Stomach smooth muscle (tissue), 2 donors: ENCODE data around the gene RENBP.

ENCODE experiments used
- H3K27ac ChIP-seq: one replicate; pipeline ENCODE4 v1.7.0; 2013; ENCODE audit warnings: mild to moderate bottlenecking, low read length, inconsistent platforms
- H3K27me3 ChIP-seq, 2 donors: one replicate each; pipeline ENCODE4 v1.7.0; 2013; ENCODE audit warnings: low read length in 2 of 2; ENCODE audit not compliant: insufficient read depth in 2 of 2, control insufficient read depth in 1 of 2
- H3K36me3 ChIP-seq, 2 donors: one replicate each; pipeline ENCODE4 v1.7.0; 2013; ENCODE audit warnings: low read length in 2 of 2; ENCODE audit not compliant: control insufficient read depth in 2 of 2, insufficient read depth in 2 of 2
- H3K4me1 ChIP-seq: one replicate; pipeline ENCODE4 v1.7.0; 2013; ENCODE audit warnings: low read length; ENCODE audit not compliant: control insufficient read depth, insufficient read depth
- H3K4me3 ChIP-seq, 2 donors: one replicate each; pipeline ENCODE4 v1.7.0; 2013; ENCODE audit warnings: low read length in 2 of 2
- H3K9ac ChIP-seq, 2 donors: one replicate each; pipeline ENCODE4 v1.7.0; 2013; ENCODE audit warnings: low read length in 2 of 2, mild to moderate bottlenecking in 1 of 2
- H3K9me3 ChIP-seq, 2 donors: one replicate each; pipeline ENCODE4 v1.7.0; 2013; ENCODE audit warnings: low read length in 2 of 2; ENCODE audit not compliant: control insufficient read depth in 2 of 2
- donor health status: healthy.
- donor health status: Pancreatic carcinoma.

RENBP gene

GRCh38 chrX:153953342-153953830 is 8.9 kb upstream of the RENBP start:
- Histone ChIP-seq H3K9ac (peak overlapping the region; percentile 78 to 87), H3K36me3 (peaks cover 17 to 28% of the 10 kb centered on the region in 2 donors), H3K27ac (peak overlapping the region; percentile 95), H3K4me3 (peak overlapping the region; percentile 43 to 67), H3K27me3 (no peaks in the 10 kb centered on the region), H3K9me3 (no peaks in the 10 kb centered on the region), H3K4me1 (peaks cover 67% of the 10 kb centered on the region)

GRCh38 chrX:153952373-153953026 is 8.1 kb upstream of the RENBP start:
- H3K9me3 ChIP-seq = no peaks in the 10 kb centered on the region
- H3K27me3 ChIP-seq = no peaks in the 10 kb centered on the region
- H3K36me3 ChIP-seq = peaks cover 15 to 19% of the 10 kb centered on the region in 2 donors
- peak overlapping the region; percentile 95 for H3K27ac ChIP-seq
- peak overlapping the region; percentile 60 to 65 for H3K9ac ChIP-seq
- peaks cover 73% of the 10 kb centered on the region for H3K4me1 ChIP-seq
- no peak overlapping the region for H3K4me3 ChIP-seq

- H3K9me3 ChIP-seq = no peaks in the 10 kb centered on the region
- no peak overlapping the region for H3K4me3 ChIP-seq
- peaks cover 69% of the 10 kb centered on the region for H3K4me1 ChIP-seq
- H3K27me3 ChIP-seq = peaks cover 0 to 2% of the 10 kb centered on the region in 2 donors
- peaks cover 12 to 19% of the 10 kb centered on the region in 2 donors for H3K36me3 ChIP-seq
- H3K9ac ChIP-seq = peak overlapping the region; percentile 29 to 65
- peak overlapping the region; percentile 95 for H3K27ac ChIP-seq
Observed at GRCh38 chrX:153951683-153952372, 7.4 kb upstream of the RENBP start.

- no peaks in the 10 kb centered on the region for H3K9me3 ChIP-seq
- H3K36me3 ChIP-seq = peaks cover 7 to 13% of the 10 kb centered on the region in 2 donors
- peaks cover 0 to 6% of the 10 kb centered on the region in 2 donors for H3K27me3 ChIP-seq
- no peak overlapping the region for H3K4me3 ChIP-seq
- peak overlapping the region; percentile 95 for H3K27ac ChIP-seq
- no peak overlapping the region for H3K9ac ChIP-seq
- H3K4me1 ChIP-seq = peaks cover 63% of the 10 kb centered on the region
Observed at GRCh38 chrX:153950127-153950526, 5.7 kb upstream of the RENBP start.

- peaks cover 60% of the 10 kb centered on the region for H3K4me1 ChIP-seq
- H3K36me3 ChIP-seq = peaks cover 7 to 13% of the 10 kb centered on the region in 2 donors
- peak overlapping the region in 1 of 2 donors; percentile 3 for H3K4me3 ChIP-seq
- peak overlapping the region; percentile 95 for H3K27ac ChIP-seq
- H3K27me3 ChIP-seq = peaks cover 0 to 6% of the 10 kb centered on the region in 2 donors
- H3K9me3 ChIP-seq = no peaks in the 10 kb centered on the region
- no peak overlapping the region for H3K9ac ChIP-seq
Observed at GRCh38 chrX:153948847-153949805, 4.7 kb upstream of the RENBP start.

GRCh38 chrX:153948002-153948466 is 3.6 kb upstream of the RENBP start:
- no peaks in the 10 kb centered on the region for H3K9me3 ChIP-seq
- H3K27ac ChIP-seq = peak overlapping the region; percentile 85
- peak overlapping the region in 1 of 2 donors; percentile 29 for H3K9ac ChIP-seq
- peaks cover 7 to 13% of the 10 kb centered on the region in 2 donors for H3K36me3 ChIP-seq
- H3K4me3 ChIP-seq = peak overlapping the region in 1 of 2 donors; percentile 29
- H3K27me3 ChIP-seq = peaks cover 0 to 7% of the 10 kb centered on the region in 2 donors
- H3K4me1 ChIP-seq = peaks cover 57% of the 10 kb centered on the region

- Histone ChIP-seq H3K9ac (peak overlapping the region in 1 of 2 donors; percentile 27), H3K4me3 (no peak overlapping the region), H3K4me1 (peaks cover 49% of the 10 kb centered on the region), H3K27me3 (peaks cover 0 to 7% of the 10 kb centered on the region in 2 donors), H3K36me3 (peaks cover 7 to 11% of the 10 kb centered on the region in 2 donors), H3K27ac (peak overlapping the region; percentile 85), H3K9me3 (no peaks in the 10 kb centered on the region)
Observed at GRCh38 chrX:153947009-153947769, 2.7 kb upstream of the RENBP start.

GRCh38 chrX:153945956-153946943 is 1.8 kb upstream of the RENBP start:
- no peak overlapping the region for H3K4me3 ChIP-seq
- no peak overlapping the region for H3K27ac ChIP-seq
- peaks cover 6 to 10% of the 10 kb centered on the region in 2 donors for H3K36me3 ChIP-seq
- no peaks in the 10 kb centered on the region for H3K9me3 ChIP-seq
- no peak overlapping the region for H3K9ac ChIP-seq
- H3K4me1 ChIP-seq = peaks cover 42% of the 10 kb centered on the region
- peaks cover 0 to 7% of the 10 kb centered on the region in 2 donors for H3K27me3 ChIP-seq

- Histone ChIP-seq H3K9ac (no peak overlapping the region), H3K9me3 (no peaks in the 10 kb centered on the region), H3K4me1 (peaks cover 33% of the 10 kb centered on the region), H3K4me3 (peak overlapping the region in 1 of 2 donors; percentile 60), H3K36me3 (no peaks in the 10 kb centered on the region), H3K27me3 (peaks cover 0 to 7% of the 10 kb centered on the region in 2 donors), H3K27ac (no peak overlapping the region)
Observed at GRCh38 chrX:153944800-153945150, 332 bp upstream of the RENBP start.
